A673 (cell line): ENCODE results near the gene ACOX3. TPM values are rescaled to one million over a fixed set of nuclear protein-coding genes. Genes with fewer than 3 reads are reported as not detected.

Experiments
- BruUV-seq: library from RNA; stranded (reverse); fragments of 400-500 nt; replicated peaks from 2 replicates; lab custom pipeline; 2021; lab: Mats Ljungman, UMichigan
- CTCF ChIA-PET: fragments of 300-600 bp; sonication (Branson Sonifier 250); formaldehyde crosslinking; loops from one replicate; lab custom pipeline; 2022; ENCODE audit warnings: antibody characterized with exemption; lab: Charles Lee
- POLR2A ChIA-PET: fragments of 300-600 bp; sonication (Branson Sonifier 250); formaldehyde crosslinking; loops from one replicate; lab custom pipeline; 2022; ENCODE audit warnings: antibody characterized with exemption; ENCODE audit not compliant: low non-redundant PET; lab: Charles Lee
- DNase-seq: peaks from one replicate; pipeline ENCODE4 v3.0.0-alpha.2; 2015; ENCODE audit warnings: low spot score
- H3K27ac ChIP-seq: fragments of 200-600 bp; sonication (generic); 2 replicates; pipeline ENCODE4 v1.5.1; 2016; ENCODE audit warnings: mixed run types, low read depth, mild to moderate bottlenecking, mixed read lengths, antibody characterized with exemption, low read length; ENCODE audit not compliant: poor library complexity, severe bottlenecking
- H3K27me3 ChIP-seq: fragments of 200-600 bp; sonication (generic); replicated peaks from 2 replicates; pipeline ENCODE4 v1.6.1; 2017; ENCODE audit warnings: mixed run types, low read depth, mild to moderate bottlenecking, mixed read lengths, antibody characterized with exemption, low read length; ENCODE audit not compliant: insufficient read depth, poor library complexity
- H3K36me3 ChIP-seq: fragments of 200-600 bp; sonication (generic); 2 replicates; pipeline ENCODE4 v1.6.1; 2016; ENCODE audit warnings: mixed run types, mild to moderate bottlenecking, mixed read lengths, antibody characterized with exemption, low read length; ENCODE audit not compliant: insufficient read depth, poor library complexity, severe bottlenecking
- H3K4me1 ChIP-seq: fragments of 200-600 bp; sonication (generic); 2 replicates; pipeline ENCODE4 v1.6.1; 2017; ENCODE audit warnings: mixed run types, mild to moderate bottlenecking, mixed read lengths, antibody characterized with exemption, low read length; ENCODE audit not compliant: insufficient read depth, poor library complexity, severe bottlenecking
- H3K4me3 ChIP-seq: fragments of 200-600 bp; sonication (generic); 2 replicates; pipeline ENCODE4 v1.5.1; 2016; ENCODE audit warnings: low read depth, mixed run types, mild to moderate bottlenecking, mixed read lengths, low read length; ENCODE audit not compliant: poor library complexity, severe bottlenecking
- H3K9me3 ChIP-seq: fragments of 200-600 bp; sonication (generic); 2 replicates; pipeline ENCODE4 v1.6.1; 2016; ENCODE audit warnings: mixed run types, low read depth, mild to moderate bottlenecking, mixed read lengths, antibody characterized with exemption, low read length; ENCODE audit not compliant: poor library complexity, severe bottlenecking
- EZH2 ChIP-seq: fragments of 200-600 bp; sonication (generic); IDR thresholded peaks from 2 replicates; pipeline ENCODE4 v1.6.1; 2017; ENCODE audit warnings: borderline replicate concordance, low read depth, mild to moderate bottlenecking, mixed read lengths, antibody characterized with exemption, low read length; ENCODE audit not compliant: poor library complexity, severe bottlenecking
- intact Hi-C: fragments of 100-400 bp; cut with micrococcal nuclease; formaldehyde crosslinking; loops from one replicate; pipeline ENCODE4 v1.10.0; 2022; ENCODE audit not compliant: unreplicated experiment
- total RNA-seq: library from RNA; stranded (reverse); gene quantifications from 2 replicates; pipeline ENCODE4 v1.2.3, GENCODE V29; 2021
- TF ChIP-seq, protein P1 (sequence below): fragments of 300-800, 200-600 bp; sonication (generic); conservative IDR thresholded peaks from 2 replicates; pipeline ENCODE4 v1.5.1; 2017; ENCODE audit warnings: low read depth, mild to moderate bottlenecking, antibody characterized with exemption, low read length, moderate library complexity, mixed read lengths

The ACOX3 gene
- total RNA-seq, 1 experiment from 2014 or later: 14.3 TPM

DNA sequence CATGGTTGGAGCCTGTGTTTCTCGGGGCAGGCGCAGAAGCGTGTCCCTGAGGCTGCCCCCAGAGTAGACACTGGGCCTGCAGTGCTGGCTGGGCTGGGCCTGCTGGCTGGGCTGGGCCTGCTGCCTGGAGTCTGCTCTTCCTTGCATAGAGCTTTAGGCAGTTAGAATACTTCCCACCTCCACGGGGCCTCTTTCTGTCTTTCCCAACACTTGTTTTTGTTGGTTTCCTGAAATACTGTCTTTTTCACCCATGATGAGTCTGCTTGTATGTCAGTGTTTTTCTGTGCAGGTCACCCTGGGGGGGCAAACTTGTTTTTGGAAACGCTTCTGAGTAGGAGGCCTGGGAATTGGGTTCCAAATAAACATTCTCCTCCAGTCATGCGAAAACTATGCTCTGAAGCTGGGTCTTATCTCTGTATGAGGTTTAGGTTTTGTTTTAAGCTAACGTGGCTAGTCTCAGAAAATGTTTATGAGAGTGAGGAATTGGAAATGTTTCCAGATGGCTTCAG, 32.2 kb upstream of the ACOX3 start:
- no peak for DNase-seq
- H3K9me3 ChIP-seq: no peaks in the 10 kb centered on the region
- intact Hi-C loops: no loop called here
- no peak overlapping the region for H3K4me3 ChIP-seq
- no peak for TF ChIP-seq EZH2
- TF ChIP-seq, protein P1, sequence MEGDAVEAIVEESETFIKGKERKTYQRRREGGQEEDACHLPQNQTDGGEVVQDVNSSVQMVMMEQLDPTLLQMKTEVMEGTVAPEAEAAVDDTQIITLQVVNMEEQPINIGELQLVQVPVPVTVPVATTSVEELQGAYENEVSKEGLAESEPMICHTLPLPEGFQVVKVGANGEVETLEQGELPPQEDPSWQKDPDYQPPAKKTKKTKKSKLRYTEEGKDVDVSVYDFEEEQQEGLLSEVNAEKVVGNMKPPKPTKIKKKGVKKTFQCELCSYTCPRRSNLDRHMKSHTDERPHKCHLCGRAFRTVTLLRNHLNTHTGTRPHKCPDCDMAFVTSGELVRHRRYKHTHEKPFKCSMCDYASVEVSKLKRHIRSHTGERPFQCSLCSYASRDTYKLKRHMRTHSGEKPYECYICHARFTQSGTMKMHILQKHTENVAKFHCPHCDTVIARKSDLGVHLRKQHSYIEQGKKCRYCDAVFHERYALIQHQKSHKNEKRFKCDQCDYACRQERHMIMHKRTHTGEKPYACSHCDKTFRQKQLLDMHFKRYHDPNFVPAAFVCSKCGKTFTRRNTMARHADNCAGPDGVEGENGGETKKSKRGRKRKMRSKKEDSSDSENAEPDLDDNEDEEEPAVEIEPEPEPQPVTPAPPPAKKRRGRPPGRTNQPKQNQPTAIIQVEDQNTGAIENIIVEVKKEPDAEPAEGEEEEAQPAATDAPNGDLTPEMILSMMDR: no peak
- BruUV-seq: no TSS peak
- peaks cover 11% of the 10 kb centered on the region for H3K36me3 ChIP-seq
- no peaks in the 10 kb centered on the region for H3K27me3 ChIP-seq
- ChIA-PET CTCF (no interaction called here), POLR2A (no interaction called here)
- H3K4me1 ChIP-seq: peaks cover 3% of the 10 kb centered on the region
- H3K27ac ChIP-seq: no peak overlapping the region

DNA sequence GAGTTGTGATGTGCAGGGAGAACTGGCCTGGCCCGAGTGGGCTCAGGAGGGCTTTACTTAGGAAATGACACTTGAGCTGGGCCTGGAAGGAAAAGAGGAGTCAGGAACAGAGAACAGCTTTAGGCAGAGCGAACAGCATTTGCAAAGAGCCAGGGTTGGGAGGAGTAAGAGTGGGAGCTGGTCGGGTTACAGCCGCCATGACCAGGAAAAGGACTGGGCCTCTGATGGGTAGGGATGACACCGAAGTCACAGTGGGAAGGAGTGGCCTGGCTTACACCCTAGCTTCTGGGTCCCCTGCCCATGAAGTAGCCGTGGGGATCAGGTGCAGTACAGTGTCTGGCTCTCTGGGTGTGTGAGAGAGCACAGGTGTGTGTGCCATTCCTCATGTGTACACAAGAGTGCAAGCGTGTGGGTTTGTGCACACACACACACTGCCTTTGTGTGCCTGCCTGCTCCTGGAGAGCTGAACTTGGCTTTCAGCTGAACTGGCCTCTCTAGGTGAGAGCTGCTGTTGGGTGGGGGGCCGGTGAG, 31.7 kb upstream of the ACOX3 start:
- H3K4me1 ChIP-seq: peaks cover 3% of the 10 kb centered on the region
- BruUV-seq: no TSS peak
- DNase-seq: no peak
- H3K9me3 ChIP-seq: no peaks in the 10 kb centered on the region
- H3K36me3 ChIP-seq: peaks cover 11% of the 10 kb centered on the region
- intact Hi-C loops: no loop called here
- TF ChIP-seq EZH2: no peak
- TF ChIP-seq, protein P1: no peak
- POLR2A ChIA-PET: no interaction called here
- CTCF ChIA-PET: no interaction called here
- no peaks in the 10 kb centered on the region for H3K27me3 ChIP-seq
- no peak overlapping the region for H3K4me3 ChIP-seq
- no peak overlapping the region for H3K27ac ChIP-seq

DNA sequence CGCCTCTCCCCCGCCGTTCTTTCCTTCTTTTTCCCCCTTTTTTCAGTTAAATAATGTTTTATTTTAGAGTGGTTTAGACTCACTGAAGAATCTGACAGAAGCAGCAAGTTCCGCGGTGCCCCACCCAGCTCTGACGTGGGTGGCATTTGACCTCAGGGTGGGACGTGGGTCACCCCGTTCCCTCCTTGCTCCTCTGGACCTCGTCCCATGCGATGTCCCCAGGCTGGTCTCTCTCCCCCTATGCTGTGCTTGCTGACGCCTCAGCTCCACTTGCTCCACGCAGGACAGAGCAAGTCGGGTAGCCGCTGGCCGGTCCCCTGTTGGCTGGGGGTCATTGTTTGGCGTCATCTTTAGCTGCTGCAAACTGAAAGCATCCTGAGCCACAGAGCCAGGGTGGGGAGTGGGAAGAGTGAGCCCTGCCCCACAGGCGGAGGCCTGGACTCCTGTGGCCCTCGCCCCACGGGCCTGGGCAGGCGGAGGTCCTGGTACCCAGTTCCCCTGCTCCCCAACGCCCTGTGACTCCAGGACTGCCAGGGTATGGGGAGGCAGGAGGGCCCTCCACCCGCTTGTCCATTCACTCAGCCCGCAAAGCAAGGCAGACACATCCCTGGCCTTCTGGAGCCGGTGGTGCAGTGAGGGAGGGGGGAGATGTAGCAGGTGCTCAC, 30.8 kb upstream of the ACOX3 start:
- CTCF ChIA-PET: no interaction called here
- intact Hi-C loops: no loop called here
- H3K4me1 ChIP-seq: peaks cover 3% of the 10 kb centered on the region
- no peak for DNase-seq
- H3K27ac ChIP-seq: no peak overlapping the region
- POLR2A ChIA-PET: no interaction called here
- no peak overlapping the region for H3K4me3 ChIP-seq
- no peaks in the 10 kb centered on the region for H3K27me3 ChIP-seq
- BruUV-seq: no TSS peak
- TF ChIP-seq, protein P1: no peak
- TF ChIP-seq EZH2: no peak
- no peaks in the 10 kb centered on the region for H3K9me3 ChIP-seq
- peaks cover 12% of the 10 kb centered on the region for H3K36me3 ChIP-seq
